Forelimb muscle (tissue), 1 donor: ENCODE data around the gene MAST3. TPM values are rescaled to one million over a fixed set of nuclear protein-coding genes. Genes with fewer than 3 reads are reported as not detected.

ENCODE experiments used
- DNase-seq: peaks from one replicate; pipeline ENCODE4 v3.0.0-alpha.2; 2013; ENCODE audit warnings: low read depth
- polyA plus RNA-seq: library from polyadenylated mRNA; unstranded; fragments of 120-200 nt; gene quantifications from one replicate; pipeline ENCODE4 v1.2.1, GENCODE V29; 2013; ENCODE audit not compliant: insufficient read length

MAST3 gene
- polyA plus RNA-seq = 11.4 TPM

GRCh38 chr19:18097217-18097992 is at the start of gene MAST3:
TSS of gene MAST3 (plus strand) at chr19:18097778. CDS start at chr19:18097793, 15 bp downstream.
- no peak for DNase-seq

GRCh38 chr19:18049385-18049784 is 48.2 kb upstream of the MAST3 start:
- peak; percentile 41 for DNase-seq

- no peak for DNase-seq
Observed at GRCh38 chr19:18051887-18052286, 45.7 kb upstream of the MAST3 start.

- no peak for DNase-seq
Observed at GRCh38 chr19:18053576-18054219, 43.9 kb upstream of the MAST3 start.

GRCh38 chr19:18055967-18056366 is 41.6 kb upstream of the MAST3 start:
- no peak for DNase-seq

- DNase-seq = no peak
Observed at GRCh38 chr19:18057557-18057956, 40.0 kb upstream of the MAST3 start.

- peak; percentile 53 for DNase-seq
Observed at GRCh38 chr19:18058208-18059009, 39.2 kb upstream of the MAST3 start.

GRCh38 chr19:18059297-18059696 is 38.3 kb upstream of the MAST3 start:
- DNase-seq = no peak

GRCh38 chr19:18059902-18060301 is 37.7 kb upstream of the MAST3 start:
- no peak for DNase-seq

GRCh38 chr19:18060472-18060871 is 37.1 kb upstream of the MAST3 start:
- no peak for DNase-seq

- no peak for DNase-seq
Observed at GRCh38 chr19:18062028-18062427, 35.5 kb upstream of the MAST3 start.

GRCh38 chr19:18063463-18063862 is 34.1 kb upstream of the MAST3 start:
- DNase-seq = no peak

- DNase-seq = no peak
Observed at GRCh38 chr19:18065173-18065495, 32.4 kb upstream of the MAST3 start.

- no peak for DNase-seq
Observed at GRCh38 chr19:18068395-18068794, 29.2 kb upstream of the MAST3 start.

- DNase-seq = no peak
Observed at GRCh38 chr19:18069383-18069782, 28.2 kb upstream of the MAST3 start.

GRCh38 chr19:18070181-18070580 is 27.4 kb upstream of the MAST3 start:
- no peak for DNase-seq

- no peak for DNase-seq
Observed at GRCh38 chr19:18072335-18072734, 25.2 kb upstream of the MAST3 start.

GRCh38 chr19:18073197-18073596 is 24.4 kb upstream of the MAST3 start:
- DNase-seq = no peak

- DNase-seq = no peak
Observed at GRCh38 chr19:18074192-18074591, 23.4 kb upstream of the MAST3 start.

GRCh38 chr19:18083929-18084684 is 13.5 kb upstream of the MAST3 start:
- no peak for DNase-seq

GRCh38 chr19:18085702-18086457 is 11.7 kb upstream of the MAST3 start:
- no peak for DNase-seq
